NT2/D1 (cell line): ENCODE data around the gene CLEC9A.

Source experiments
- DNase-seq: peaks from one replicate; pipeline ENCODE4 v3.0.0-alpha.2; 2011; ENCODE audit warnings: low read depth, low spot score
- H3K27me3 ChIP-seq: 2 replicates; pipeline ENCODE4 v1.6.0; 2011; ENCODE audit warnings: mild to moderate bottlenecking; ENCODE audit not compliant: insufficient read length, insufficient read depth
- H3K36me3 ChIP-seq: 2 replicates; pipeline ENCODE4 v1.6.1; 2011; ENCODE audit warnings: mild to moderate bottlenecking, low read length, mixed read lengths; ENCODE audit not compliant: insufficient read depth, insufficient read length
- H3K4me1 ChIP-seq: 2 replicates; pipeline ENCODE4 v1.5.1; 2011; ENCODE audit not compliant: insufficient read depth, insufficient read length
- H3K4me3 ChIP-seq: 2 replicates; pipeline ENCODE4 v1.5.1; 2011; ENCODE audit warnings: low read depth; ENCODE audit not compliant: insufficient read length
- H3K9ac ChIP-seq: 2 replicates; pipeline ENCODE4 v1.6.0; 2011; ENCODE audit warnings: low read depth; ENCODE audit not compliant: insufficient read length
- H3K9me3 ChIP-seq: 2 replicates; pipeline ENCODE4 v1.5.1; 2011; ENCODE audit warnings: mild to moderate bottlenecking, low read length; ENCODE audit not compliant: insufficient read depth
- SUZ12 ChIP-seq: IDR thresholded peaks from 2 replicates; pipeline ENCODE4 v1.6.1; 2011; ENCODE audit not compliant: insufficient read length, insufficient read depth; ENCODE audit errors: extremely low read depth
- YY1 ChIP-seq: IDR thresholded peaks from 2 replicates; pipeline ENCODE4 v1.6.1; 2011; ENCODE audit not compliant: insufficient read length, insufficient read depth
- ZNF274 ChIP-seq: IDR thresholded peaks from 2 replicates; pipeline ENCODE4 v1.6.1; 2011; ENCODE audit warnings: mild to moderate bottlenecking, low read depth, low read length

CLEC9A gene

GRCh38 chr12:10030446-10030845, at the start of gene CLEC9A:
CLEC9A (plus strand) TSS chr12:10030682; CDS start chr12:10052688, 22,006 bp downstream.
- Histone ChIP-seq H3K36me3 (no peaks in the 10 kb centered on the region), H3K9ac (no peak within 1 kb of the TSS), H3K4me3 (no peak within 1 kb of the TSS), H3K27me3 (no peaks in the 10 kb centered on the region), H3K9me3 (peaks cover 22% of the 10 kb centered on the region), H3K4me1 (peaks cover 3% of the 10 kb centered on the region)
- DNase-seq: no peak
- TF ChIP-seq ZNF274 (no peak), SUZ12 (no peak), YY1 (no peak)

DNA sequence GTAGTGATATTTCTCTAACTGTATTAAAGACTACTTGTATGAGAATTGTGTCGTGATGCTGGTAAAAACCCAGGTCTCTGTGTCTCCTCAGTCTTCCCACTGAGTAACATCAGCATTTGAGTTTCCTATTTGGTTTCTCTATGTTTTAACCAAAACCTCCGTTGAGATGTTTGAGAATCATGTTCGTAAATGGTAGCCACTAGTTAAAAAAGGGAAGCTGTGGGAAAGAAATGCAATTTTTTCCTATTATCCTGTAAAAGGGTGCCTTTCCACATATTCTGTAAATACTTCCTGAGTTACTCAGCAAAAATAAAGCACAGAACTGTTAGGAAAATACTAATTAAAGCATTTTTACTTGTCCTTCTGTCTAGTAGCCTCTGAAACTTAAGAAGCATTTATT, 38.6 kb upstream of the CLEC9A start:
- DNase-seq: no peak
- Histone ChIP-seq H3K9me3 (no peaks in the 10 kb centered on the region), H3K4me1 (no peaks in the 10 kb centered on the region), H3K36me3 (no peaks in the 10 kb centered on the region), H3K27me3 (no peaks in the 10 kb centered on the region), H3K9ac (no peak overlapping the region), H3K4me3 (no peak overlapping the region)
- no peak for TF ChIP-seq ZNF274
- no peak for TF ChIP-seq YY1
- TF ChIP-seq SUZ12: no peak

DNA sequence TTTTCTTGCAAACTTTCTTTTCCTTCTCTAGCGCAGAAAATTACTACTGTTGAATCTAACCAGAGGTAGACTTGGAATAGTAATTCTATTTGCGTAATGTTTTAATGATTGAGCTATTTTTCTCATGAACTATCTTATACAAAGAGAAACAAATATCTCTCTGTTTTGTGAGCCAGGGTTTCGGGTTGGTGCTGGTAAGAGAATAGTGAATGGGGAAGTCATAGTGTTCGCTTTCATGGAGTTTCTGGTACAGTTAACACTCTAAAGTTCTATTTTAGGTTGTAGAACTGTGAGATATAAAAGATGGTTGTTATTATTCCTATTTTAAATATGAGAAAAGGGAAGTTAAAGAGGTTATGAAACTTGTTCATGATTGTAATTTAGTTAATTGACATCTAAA, 38.2 kb upstream of the CLEC9A start:
- no peaks in the 10 kb centered on the region for H3K27me3 ChIP-seq

GRCh38 chr12:9999016-9999415, 31.5 kb upstream of the CLEC9A start, which contains the start of gene CLEC1B:
CLEC1B (minus strand) TSS chr12:9999121; CDS start chr12:9999100, 21 bp downstream.
- DNase-seq: no peak
- no peaks in the 10 kb centered on the region for H3K9me3 ChIP-seq
- no peak within 1 kb of the TSS for H3K9ac ChIP-seq
- no peaks in the 10 kb centered on the region for H3K36me3 ChIP-seq
- H3K27me3 ChIP-seq: no peaks in the 10 kb centered on the region
- H3K4me1 ChIP-seq: no peaks in the 10 kb centered on the region
- TF ChIP-seq YY1: no peak
- no peak for TF ChIP-seq ZNF274
- no peak for TF ChIP-seq SUZ12
- H3K4me3 ChIP-seq: no peak within 1 kb of the TSS

More for the DNA sequence above, 38.2 kb upstream of the CLEC9A start:
- H3K4me1 ChIP-seq: no peaks in the 10 kb centered on the region
- TF ChIP-seq YY1 (no peak), ZNF274 (no peak), SUZ12 (no peak)
- no peaks in the 10 kb centered on the region for H3K9me3 ChIP-seq
- H3K4me3 ChIP-seq: no peak overlapping the region
- no peak for DNase-seq
- no peaks in the 10 kb centered on the region for H3K36me3 ChIP-seq
- H3K9ac ChIP-seq: no peak overlapping the region

- Histone ChIP-seq H3K4me1 (no peaks in the 10 kb centered on the region), H3K9ac (no peak overlapping the region), H3K4me3 (no peak overlapping the region), H3K9me3 (no peaks in the 10 kb centered on the region), H3K36me3 (no peaks in the 10 kb centered on the region), H3K27me3 (no peaks in the 10 kb centered on the region)
- TF ChIP-seq SUZ12 (no peak), YY1 (no peak), ZNF274 (no peak)
- no peak for DNase-seq
Observed at GRCh38 chr12:10001171-10001776, 29.2 kb upstream of the CLEC9A start.

GRCh38 chr12:10012630-10013330, 17.7 kb upstream of the CLEC9A start:
- no peaks in the 10 kb centered on the region for H3K36me3 ChIP-seq
- no peaks in the 10 kb centered on the region for H3K4me1 ChIP-seq
- H3K4me3 ChIP-seq: no peak overlapping the region
- DNase-seq: no peak
- no peaks in the 10 kb centered on the region for H3K27me3 ChIP-seq
- TF ChIP-seq SUZ12 (no peak), YY1 (no peak)
- H3K9me3 ChIP-seq: no peaks in the 10 kb centered on the region
- no peak overlapping the region for H3K9ac ChIP-seq

DNA sequence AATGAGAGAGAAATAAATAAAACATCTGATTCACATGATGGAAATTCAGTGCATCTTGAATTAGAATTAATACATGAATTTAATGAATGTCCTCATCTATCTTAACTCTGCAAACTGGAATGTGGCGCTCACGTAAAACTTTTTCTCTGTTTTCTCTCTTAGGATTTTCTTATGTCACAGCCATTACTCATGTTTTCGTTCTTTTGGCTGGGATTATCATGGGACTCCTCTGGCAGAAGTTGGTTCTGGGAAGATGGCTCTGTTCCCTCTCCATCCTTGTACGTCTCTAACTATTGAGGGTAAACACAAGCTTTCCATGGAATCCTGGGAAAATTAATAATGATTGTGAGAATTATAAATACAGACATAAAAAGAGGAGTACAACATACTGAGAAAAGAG, 15.0 kb upstream of the CLEC9A start:
- Histone ChIP-seq H3K4me3 (no peak overlapping the region), H3K9me3 (no peaks in the 10 kb centered on the region), H3K9ac (no peak overlapping the region), H3K36me3 (no peaks in the 10 kb centered on the region), H3K27me3 (no peaks in the 10 kb centered on the region), H3K4me1 (no peaks in the 10 kb centered on the region)
- TF ChIP-seq YY1 (no peak), ZNF274 (no peak), SUZ12 (no peak)
- no peak for DNase-seq
